ENCODE results near the gene GAL3ST2. TPM values are rescaled to one million over a fixed set of nuclear protein-coding genes. Genes with fewer than 3 reads are reported as not detected.

The GAL3ST2 gene
- total and polyA plus RNA-seq, 4 donors, result 0.03 to 0.33 (median 0.23) TPM; not detected in 1

- Histone ChIP-seq H3K4me3 (ENCODE audit: low read depth in 1 of 3, low read length in 3 of 3) (no peak overlapping the region), H3K9ac (ENCODE audit: low read depth in 1 of 2, low read length in 2 of 2) (no peak overlapping the region), H3K27ac (ENCODE audit: low read depth in 1 of 2, low read length in 2 of 2) (no peak overlapping the region), H3K9me3 (ENCODE audit: control insufficient read depth in 4 of 4, low read length in 3 of 4) (no peaks in the 10 kb centered on the region), H3K36me3 (ENCODE audit: control insufficient read depth in 4 of 4, insufficient read depth in 3 of 4, low read depth in 1 of 4, low read length in 3 of 4) (peaks cover 0 to 2% (median 0%) of the 10 kb centered on the region in 4 donors), H3K4me1 (ENCODE audit: control insufficient read depth in 4 of 4, insufficient read depth in 4 of 4, low read length in 3 of 4) (peaks cover 5 to 41% (median 28%) of the 10 kb centered on the region in 4 donors), H3K27me3 (ENCODE audit: control insufficient read depth in 4 of 4, insufficient read depth in 4 of 4, low read length in 3 of 4) (no peaks in the 10 kb centered on the region)
- 88% methylated on average over 40 of the region's 40 CpGs for WGBS
- TF ChIP-seq GABPA (IDR thresholded peaks at IDR 0.05 in 1 of 2, conservative IDR thresholded peaks at IDR 0.05 in 1 of 2) (no peak), ZBTB33 (IDR thresholded peaks at IDR 0.05) (no peak), JUND (IDR thresholded peaks at IDR 0.05) (no peak), RAD21 (IDR thresholded peaks at IDR 0.05) (no peak), FOXA1 (IDR thresholded peaks at IDR 0.05) (no peak), NR2F2 (IDR thresholded peaks at IDR 0.05) (no peak), EGR1 (IDR thresholded peaks at IDR 0.05; ENCODE audit: low read depth in 2 of 2) (no peak), YY1 (IDR thresholded peaks at IDR 0.05) (no peak)
- DNase-seq (ENCODE audit: low spot score), result no peak
These were observed 36.4 kb downstream of the GAL3ST2 start for GRCh38 chr2:241812730-241813643.

GRCh38 chr2:241813644-241814392 is 37.2 kb downstream of the GAL3ST2 start:
- no peak overlapping the region for H3K27ac ChIP-seq (ENCODE audit: low read depth in 1 of 2, low read length in 2 of 2)
- peaks cover 13 to 41% (median 28%) of the 10 kb centered on the region in 4 donors for H3K4me1 ChIP-seq (ENCODE audit: control insufficient read depth in 4 of 4, insufficient read depth in 4 of 4, low read length in 3 of 4)
- H3K9ac ChIP-seq (ENCODE audit: low read depth in 1 of 2, low read length in 2 of 2), result no peak overlapping the region
- peaks cover 0 to 2% (median 0%) of the 10 kb centered on the region in 4 donors for H3K36me3 ChIP-seq (ENCODE audit: control insufficient read depth in 4 of 4, insufficient read depth in 3 of 4, low read depth in 1 of 4, low read length in 3 of 4)
- TF ChIP-seq NR2F2 (IDR thresholded peaks at IDR 0.05), result no peak
- no peak for TF ChIP-seq RAD21 (IDR thresholded peaks at IDR 0.05)
- TF ChIP-seq EGR1 (IDR thresholded peaks at IDR 0.05; ENCODE audit: low read depth in 2 of 2), result no peak
- no peak for TF ChIP-seq GABPA (IDR thresholded peaks at IDR 0.05 in 1 of 2, conservative IDR thresholded peaks at IDR 0.05 in 1 of 2)
- no peak for TF ChIP-seq SP1 (IDR thresholded peaks at IDR 0.05)
- TF ChIP-seq JUND (IDR thresholded peaks at IDR 0.05), result no peak
- no peak for TF ChIP-seq MAX (IDR thresholded peaks at IDR 0.05)
- TF ChIP-seq ZBTB33 (IDR thresholded peaks at IDR 0.05), result no peak
- TF ChIP-seq HNF4A (conservative IDR thresholded peaks at IDR 0.05), result no peak
- no peak for TF ChIP-seq CTCF (IDR thresholded peaks at IDR 0.05; ENCODE audit: low read depth, low read length, missing input control)
- TF ChIP-seq FOXA2 (IDR thresholded peaks at IDR 0.05), result no peak
- no peak for TF ChIP-seq TAF1 (conservative IDR thresholded peaks at IDR 0.05)
- no peak for TF ChIP-seq ATF3 (IDR thresholded peaks at IDR 0.05)
- no peak for TF ChIP-seq RXRA (IDR thresholded peaks at IDR 0.05)
- no peak for TF ChIP-seq REST (IDR thresholded peaks at IDR 0.05)
- no peak for TF ChIP-seq FOXA1 (IDR thresholded peaks at IDR 0.05)
- H3K4me3 ChIP-seq (ENCODE audit: low read depth in 1 of 3, low read length in 3 of 3), result no peak overlapping the region
- H3K27me3 ChIP-seq (ENCODE audit: control insufficient read depth in 4 of 4, insufficient read depth in 4 of 4, low read length in 3 of 4), result no peaks in the 10 kb centered on the region
- no peaks in the 10 kb centered on the region for H3K9me3 ChIP-seq (ENCODE audit: control insufficient read depth in 4 of 4, low read length in 3 of 4)
- no peak for DNase-seq (ENCODE audit: low spot score)
- WGBS, result 73% methylated on average over 20 of the region's 20 CpGs
